Subcutaneous abdominal adipose tissue (tissue), 5 donors: Measurements from ENCODE around the gene HCK.
"Not testable (repeated sequence)": the region's sequence is repeated elsewhere in the genome, so short reads cannot be mapped to it uniquely, and the experiment has no call there.

Experiments used
- H3K27ac ChIP-seq: one replicate; pipeline ENCODE4 v1.7.0; 2013; ENCODE audit warnings: low read depth, mild to moderate bottlenecking, inconsistent platforms, low read length, moderate library complexity
- H3K27me3 ChIP-seq, 5 donors: one replicate each; pipeline ENCODE4 v1.7.0; 2013; ENCODE audit warnings: low read length in 5 of 5, inconsistent platforms in 1 of 5; ENCODE audit not compliant: control insufficient read depth in 5 of 5, insufficient read depth in 4 of 5
- H3K36me3 ChIP-seq, 5 donors: one replicate each; pipeline ENCODE4 v1.7.0; 2013; ENCODE audit warnings: low read length in 5 of 5; ENCODE audit not compliant: control insufficient read depth in 5 of 5, insufficient read depth in 5 of 5
- H3K4me1 ChIP-seq, 5 donors: one replicate each; pipeline ENCODE4 v1.7.0; 2013; ENCODE audit warnings: low read length in 5 of 5, mild to moderate bottlenecking in 3 of 5, moderate library complexity in 1 of 5; ENCODE audit not compliant: control insufficient read depth in 5 of 5, insufficient read depth in 5 of 5
- H3K4me3 ChIP-seq, 5 donors: one replicate each; pipeline ENCODE4 v1.7.0; 2013; ENCODE audit warnings: low read length in 5 of 5, low read depth in 1 of 5
- H3K9ac ChIP-seq, 5 donors: one replicate each; pipeline ENCODE4 v1.7.0; 2013; ENCODE audit warnings: low read length in 5 of 5, mild to moderate bottlenecking in 4 of 5, moderate library complexity in 3 of 5
- H3K9me3 ChIP-seq, 5 donors: one replicate each; pipeline ENCODE4 v1.7.0; 2013; ENCODE audit warnings: low read length in 5 of 5; ENCODE audit not compliant: control insufficient read depth in 5 of 5
- donor health status: healthy.
- donor health status: healthy.
- donor health status: healthy.
- donor health status: healthy.
- donor health status: healthy.

Gene HCK

GRCh38 chr20:32028647-32029372, 23.2 kb upstream of the HCK start:
- no peak overlapping the region for H3K9ac ChIP-seq
- H3K4me1 ChIP-seq: peaks cover 0 to 12% (median 10%) of the 10 kb centered on the region in 5 donors
- peaks cover 0 to 43% (median 14%) of the 10 kb centered on the region in 5 donors for H3K36me3 ChIP-seq
- H3K27ac ChIP-seq: no peak overlapping the region
- no peak overlapping the region for H3K4me3 ChIP-seq
- no peaks in the 10 kb centered on the region for H3K9me3 ChIP-seq
- H3K27me3 ChIP-seq: peaks cover 0 to 4% (median 0%) of the 10 kb centered on the region in 5 donors

GRCh38 chr20:32029561-32029960, 22.5 kb upstream of the HCK start:
- H3K4me1 ChIP-seq: peaks cover 0 to 18% (median 13%) of the 10 kb centered on the region in 5 donors
- no peak overlapping the region for H3K27ac ChIP-seq
- H3K4me3 ChIP-seq: no peak overlapping the region
- peaks cover 0 to 43% (median 14%) of the 10 kb centered on the region in 5 donors for H3K36me3 ChIP-seq
- H3K9ac ChIP-seq: no peak overlapping the region
- H3K9me3 ChIP-seq: no peaks in the 10 kb centered on the region
- H3K27me3 ChIP-seq: peaks cover 0 to 6% (median 4%) of the 10 kb centered on the region in 5 donors

- Histone ChIP-seq H3K4me1 (peaks cover 0 to 29% (median 19%) of the 10 kb centered on the region in 5 donors), H3K27me3 (peaks cover 3 to 18% (median 13%) of the 10 kb centered on the region in 5 donors), H3K9me3 (no peaks in the 10 kb centered on the region), H3K9ac (peak overlapping the region in 1 of 5 donors; percentile 30), H3K36me3 (peaks cover 0 to 33% (median 13%) of the 10 kb centered on the region in 5 donors), H3K27ac (no peak overlapping the region), H3K4me3 (peak overlapping the region in 3 of 5 donors; percentile 22 to 47 (median 34))
Measured at GRCh38 chr20:32031007-32031958, 20.8 kb upstream of the HCK start.

- Histone ChIP-seq H3K27me3 (peaks cover 3 to 23% (median 13%) of the 10 kb centered on the region in 5 donors), H3K9ac (no peak overlapping the region), H3K9me3 (peaks cover 0 to 4% (median 0%) of the 10 kb centered on the region in 5 donors), H3K4me3 (no peak overlapping the region), H3K36me3 (peaks cover 0 to 26% (median 8%) of the 10 kb centered on the region in 5 donors), H3K4me1 (peaks cover 0 to 29% (median 19%) of the 10 kb centered on the region in 5 donors), H3K27ac (no peak overlapping the region)
Measured at GRCh38 chr20:32033316-32033715, 18.7 kb upstream of the HCK start.

- peaks cover 0 to 22% (median 8%) of the 10 kb centered on the region in 5 donors for H3K36me3 ChIP-seq
- not testable (repeated sequence) for H3K27ac ChIP-seq
Measured at GRCh38 chr20:32033721-32034120, 18.3 kb upstream of the HCK start.

GRCh38 chr20:32034581-32035425, 17.2 kb upstream of the HCK start:
- peaks cover 0 to 4% (median 0%) of the 10 kb centered on the region in 5 donors for H3K9me3 ChIP-seq
- H3K4me3 ChIP-seq: no peak overlapping the region
- peaks cover 0 to 29% (median 19%) of the 10 kb centered on the region in 5 donors for H3K4me1 ChIP-seq
- no peak overlapping the region for H3K27ac ChIP-seq
- peaks cover 3 to 23% (median 13%) of the 10 kb centered on the region in 5 donors for H3K27me3 ChIP-seq
- peaks cover 0 to 15% (median 0%) of the 10 kb centered on the region in 5 donors for H3K36me3 ChIP-seq
- no peak overlapping the region for H3K9ac ChIP-seq

More at GRCh38 chr20:32033721-32034120, 18.3 kb upstream of the HCK start:
- Histone ChIP-seq H3K4me1 (peaks cover 0 to 29% (median 19%) of the 10 kb centered on the region in 5 donors), H3K27me3 (peaks cover 3 to 23% (median 13%) of the 10 kb centered on the region in 5 donors)
- not testable (repeated sequence) for H3K4me3 ChIP-seq, H3K9me3 ChIP-seq, H3K9ac ChIP-seq

GRCh38 chr20:32035426-32035779, 16.6 kb upstream of the HCK start:
- no peak overlapping the region for H3K27ac ChIP-seq
- peaks cover 3 to 23% (median 13%) of the 10 kb centered on the region in 5 donors for H3K27me3 ChIP-seq
- H3K9me3 ChIP-seq: peaks cover 0 to 4% (median 0%) of the 10 kb centered on the region in 5 donors
- peaks cover 0 to 12% (median 0%) of the 10 kb centered on the region in 5 donors for H3K36me3 ChIP-seq
- no peak overlapping the region for H3K9ac ChIP-seq
- peaks cover 0 to 29% (median 19%) of the 10 kb centered on the region in 5 donors for H3K4me1 ChIP-seq
- H3K4me3 ChIP-seq: no peak overlapping the region

- Histone ChIP-seq H3K27me3 (peaks cover 3 to 23% (median 13%) of the 10 kb centered on the region in 5 donors), H3K9me3 (peaks cover 0 to 4% (median 0%) of the 10 kb centered on the region in 5 donors), H3K9ac (no peak overlapping the region), H3K4me3 (no peak overlapping the region), H3K36me3 (peaks cover 0 to 7% (median 0%) of the 10 kb centered on the region in 5 donors), H3K4me1 (peaks cover 0 to 31% (median 14%) of the 10 kb centered on the region in 5 donors), H3K27ac (no peak overlapping the region)
Measured at GRCh38 chr20:32036252-32036651, 15.8 kb upstream of the HCK start.
